Measurements from ENCODE around the gene MLN. TPM values are rescaled to one million over a fixed set of nuclear protein-coding genes. Genes with fewer than 3 reads are reported as not detected.

The MLN gene
- total and polyA plus RNA-seq, 2 experiments from 2014 or later: not detected

- Histone ChIP-seq H3K27ac (ENCODE audit: low read depth) (no peak overlapping the region), H3K79me2 (replicated peaks; ENCODE audit: insufficient read depth) (no peaks in the 10 kb centered on the region), H3K4me1 (ENCODE audit: insufficient read depth) (no peaks in the 10 kb centered on the region), H3K27me3 (ENCODE audit: insufficient read depth) (no peaks in the 10 kb centered on the region), H2AFZ (no peak overlapping the region), H3K36me3 (ENCODE audit: insufficient read depth) (no peaks in the 10 kb centered on the region), H3K4me3 (no peak overlapping the region), H4K20me1 (replicated peaks; ENCODE audit: insufficient read depth) (no peaks in the 10 kb centered on the region), H3K4me2 (no peak overlapping the region), H3K9me2 (ENCODE audit: insufficient read depth) (no peaks in the 10 kb centered on the region), H3F3A (replicated peaks; ENCODE audit: low read depth) (no peaks in the 10 kb centered on the region)
- Mint-ChIP-seq H3K27me3 (ENCODE audit: insufficient read depth, low read depth, poor library complexity) (peaks cover 10% of the 10 kb centered on the region), H3K9me3 (no peaks in the 10 kb centered on the region), H3K4me3 (no peak overlapping the region), H3K36me3 (ENCODE audit: low read depth) (no peaks in the 10 kb centered on the region; the same call in 2 of the 3 replicates), H3K27ac (no peak overlapping the region), H3K4me1 (peaks cover 5% of the 10 kb centered on the region; the same call in 1 of the 3 replicates)
- DNase-seq (ENCODE audit: low spot score): no peak
- no peak for ATAC-seq
- TF ChIP-seq ZNF462 (CRISPR knock-in tag; IDR thresholded peaks at IDR 0.05) (no peak), POLR2AphosphoS5 (IDR thresholded peaks at IDR 0.05; ENCODE audit: low read depth) (no peak), EZH2phosphoT487 (IDR thresholded peaks at IDR 0.05; ENCODE audit: unreplicated experiment) (no peak), ZNF114 (CRISPR knock-in tag; IDR thresholded peaks at IDR 0.05) (no peak), NANOG (IDR thresholded peaks at IDR 0.05; ENCODE audit: borderline replicate concordance) (no peak), STAT1 (IDR thresholded peaks at IDR 0.05; ENCODE audit: unreplicated experiment) (no peak), EZH2 (IDR thresholded peaks at IDR 0.05; ENCODE audit: low read depth, unreplicated experiment) (no peak), JUNB (IDR thresholded peaks at IDR 0.05; ENCODE audit: unreplicated experiment) (no peak), CREB1 (CRISPR knock-in tag; IDR thresholded peaks at IDR 0.05; ENCODE audit: low read depth) (no peak)
- TF ChIP-seq, protein P1, sequence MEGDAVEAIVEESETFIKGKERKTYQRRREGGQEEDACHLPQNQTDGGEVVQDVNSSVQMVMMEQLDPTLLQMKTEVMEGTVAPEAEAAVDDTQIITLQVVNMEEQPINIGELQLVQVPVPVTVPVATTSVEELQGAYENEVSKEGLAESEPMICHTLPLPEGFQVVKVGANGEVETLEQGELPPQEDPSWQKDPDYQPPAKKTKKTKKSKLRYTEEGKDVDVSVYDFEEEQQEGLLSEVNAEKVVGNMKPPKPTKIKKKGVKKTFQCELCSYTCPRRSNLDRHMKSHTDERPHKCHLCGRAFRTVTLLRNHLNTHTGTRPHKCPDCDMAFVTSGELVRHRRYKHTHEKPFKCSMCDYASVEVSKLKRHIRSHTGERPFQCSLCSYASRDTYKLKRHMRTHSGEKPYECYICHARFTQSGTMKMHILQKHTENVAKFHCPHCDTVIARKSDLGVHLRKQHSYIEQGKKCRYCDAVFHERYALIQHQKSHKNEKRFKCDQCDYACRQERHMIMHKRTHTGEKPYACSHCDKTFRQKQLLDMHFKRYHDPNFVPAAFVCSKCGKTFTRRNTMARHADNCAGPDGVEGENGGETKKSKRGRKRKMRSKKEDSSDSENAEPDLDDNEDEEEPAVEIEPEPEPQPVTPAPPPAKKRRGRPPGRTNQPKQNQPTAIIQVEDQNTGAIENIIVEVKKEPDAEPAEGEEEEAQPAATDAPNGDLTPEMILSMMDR (conservative IDR thresholded peaks at IDR 0.05; ENCODE audit: low read depth in 2 of 2): no peak
- TF ChIP-seq, protein P2, sequence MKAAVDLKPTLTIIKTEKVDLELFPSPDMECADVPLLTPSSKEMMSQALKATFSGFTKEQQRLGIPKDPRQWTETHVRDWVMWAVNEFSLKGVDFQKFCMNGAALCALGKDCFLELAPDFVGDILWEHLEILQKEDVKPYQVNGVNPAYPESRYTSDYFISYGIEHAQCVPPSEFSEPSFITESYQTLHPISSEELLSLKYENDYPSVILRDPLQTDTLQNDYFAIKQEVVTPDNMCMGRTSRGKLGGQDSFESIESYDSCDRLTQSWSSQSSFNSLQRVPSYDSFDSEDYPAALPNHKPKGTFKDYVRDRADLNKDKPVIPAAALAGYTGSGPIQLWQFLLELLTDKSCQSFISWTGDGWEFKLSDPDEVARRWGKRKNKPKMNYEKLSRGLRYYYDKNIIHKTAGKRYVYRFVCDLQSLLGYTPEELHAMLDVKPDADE (IDR thresholded peaks at IDR 0.05): no peak
- TF ChIP-seq, protein P3, sequence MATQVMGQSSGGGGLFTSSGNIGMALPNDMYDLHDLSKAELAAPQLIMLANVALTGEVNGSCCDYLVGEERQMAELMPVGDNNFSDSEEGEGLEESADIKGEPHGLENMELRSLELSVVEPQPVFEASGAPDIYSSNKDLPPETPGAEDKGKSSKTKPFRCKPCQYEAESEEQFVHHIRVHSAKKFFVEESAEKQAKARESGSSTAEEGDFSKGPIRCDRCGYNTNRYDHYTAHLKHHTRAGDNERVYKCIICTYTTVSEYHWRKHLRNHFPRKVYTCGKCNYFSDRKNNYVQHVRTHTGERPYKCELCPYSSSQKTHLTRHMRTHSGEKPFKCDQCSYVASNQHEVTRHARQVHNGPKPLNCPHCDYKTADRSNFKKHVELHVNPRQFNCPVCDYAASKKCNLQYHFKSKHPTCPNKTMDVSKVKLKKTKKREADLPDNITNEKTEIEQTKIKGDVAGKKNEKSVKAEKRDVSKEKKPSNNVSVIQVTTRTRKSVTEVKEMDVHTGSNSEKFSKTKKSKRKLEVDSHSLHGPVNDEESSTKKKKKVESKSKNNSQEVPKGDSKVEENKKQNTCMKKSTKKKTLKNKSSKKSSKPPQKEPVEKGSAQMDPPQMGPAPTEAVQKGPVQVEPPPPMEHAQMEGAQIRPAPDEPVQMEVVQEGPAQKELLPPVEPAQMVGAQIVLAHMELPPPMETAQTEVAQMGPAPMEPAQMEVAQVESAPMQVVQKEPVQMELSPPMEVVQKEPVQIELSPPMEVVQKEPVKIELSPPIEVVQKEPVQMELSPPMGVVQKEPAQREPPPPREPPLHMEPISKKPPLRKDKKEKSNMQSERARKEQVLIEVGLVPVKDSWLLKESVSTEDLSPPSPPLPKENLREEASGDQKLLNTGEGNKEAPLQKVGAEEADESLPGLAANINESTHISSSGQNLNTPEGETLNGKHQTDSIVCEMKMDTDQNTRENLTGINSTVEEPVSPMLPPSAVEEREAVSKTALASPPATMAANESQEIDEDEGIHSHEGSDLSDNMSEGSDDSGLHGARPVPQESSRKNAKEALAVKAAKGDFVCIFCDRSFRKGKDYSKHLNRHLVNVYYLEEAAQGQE (IDR thresholded peaks at IDR 0.05; ENCODE audit: unreplicated experiment): no peak
Observed at GRCh38 chr6:33762713-33763112, 41.1 kb downstream of the MLN start.
